HEK293T (cell line): ENCODE results near the gene LYSMD4.
"Not testable (repeated sequence)": the region's sequence is repeated elsewhere in the genome, so short reads cannot be mapped to it uniquely, and the experiment has no call there.

Experiments used
- CTCF ChIA-PET: fragments of 350-600 bp; formaldehyde crosslinking; extraction: SDS; loops from one replicate; lab custom pipeline; 2021; ENCODE audit warnings: antibody characterized with exemption, inconsistent platforms; lab: Yijun Ruan, JAX
- POLR2A ChIA-PET: fragments of 350-600 bp; formaldehyde crosslinking; extraction: SDS; loops from one replicate; lab custom pipeline; 2020; ENCODE audit warnings: antibody characterized with exemption, inconsistent platforms; lab: Yijun Ruan, JAX
- DNase-seq: peaks from one replicate; pipeline ENCODE4 v3.0.0; 2012; ENCODE audit warnings: mixed read lengths; ENCODE audit errors: extremely low spot score
- ARNT ChIP-seq: fragments of 450-650 bp; IDR thresholded peaks from 2 replicates; pipeline ENCODE4 v1.6.1; 2017; ENCODE audit warnings: mild to moderate bottlenecking
- BHLHE40 ChIP-seq: fragments of 450-650 bp; IDR thresholded peaks from 2 replicates; pipeline ENCODE4 v1.6.1; 2016; ENCODE audit warnings: mild to moderate bottlenecking, moderate library complexity, borderline replicate concordance
- CTBP1 ChIP-seq: fragments of 450-650 bp; IDR thresholded peaks from 2 replicates; pipeline ENCODE4 v1.6.1; 2016; ENCODE audit warnings: borderline replicate concordance
- ELF4 ChIP-seq: fragments of 450-650 bp; IDR thresholded peaks from 2 replicates; pipeline ENCODE4 v1.6.1; 2017; ENCODE audit warnings: antibody characterized with exemption
- FOXA1 ChIP-seq: fragments of 450-650 bp; IDR thresholded peaks from 2 replicates; pipeline ENCODE4 v1.6.1; 2016; ENCODE audit warnings: mild to moderate bottlenecking
- FOXK2 ChIP-seq: fragments of 450-650 bp; IDR thresholded peaks from 2 replicates; pipeline ENCODE4 v1.6.1; 2016; ENCODE audit warnings: mild to moderate bottlenecking
- FOXM1 ChIP-seq: fragments of 450-650 bp; IDR thresholded peaks from 2 replicates; pipeline ENCODE4 v1.6.1; 2017; ENCODE audit warnings: mild to moderate bottlenecking, borderline replicate concordance
- HDGF ChIP-seq: fragments of 450-650 bp; IDR thresholded peaks from 2 replicates; pipeline ENCODE4 v1.6.1; 2017; ENCODE audit warnings: antibody characterized with exemption, borderline replicate concordance
- L3MBTL2 ChIP-seq: fragments of 450-650 bp; conservative IDR thresholded peaks from 2 replicates; pipeline ENCODE4 v1.6.1; 2016; ENCODE audit warnings: mild to moderate bottlenecking
- LEF1 ChIP-seq: fragments of 450-650 bp; IDR thresholded peaks from 2 replicates; pipeline ENCODE4 v1.6.1; 2017; ENCODE audit warnings: mild to moderate bottlenecking, borderline replicate concordance
- NFRKB ChIP-seq: fragments of 450-650 bp; IDR thresholded peaks from 2 replicates; pipeline ENCODE4 v1.6.1; 2016; ENCODE audit warnings: mild to moderate bottlenecking, moderate library complexity
- PKNOX1 ChIP-seq: fragments of 450-650 bp; IDR thresholded peaks from 2 replicates; pipeline ENCODE4 v1.6.1; 2016
- SP1 ChIP-seq: fragments of 450-650 bp; IDR thresholded peaks from 2 replicates; pipeline ENCODE4 v1.6.1; 2017
- SUZ12 ChIP-seq: fragments of 450-650 bp; IDR thresholded peaks from 2 replicates; pipeline ENCODE4 v1.6.1; 2016; ENCODE audit warnings: mild to moderate bottlenecking
- TARDBP ChIP-seq: fragments of 450-650 bp; IDR thresholded peaks from 2 replicates; pipeline ENCODE4 v1.6.1; 2016
- ZNF384 ChIP-seq: fragments of 450-650 bp; IDR thresholded peaks from 2 replicates; pipeline ENCODE4 v1.6.1; 2016

LYSMD4 gene

GRCh38 chr15:99733268-99734039, at the start of gene LYSMD4:
TSS of gene LYSMD4 (minus strand) at chr15:99733437. CDS start at chr15:99731999, 1,438 bp downstream.
- TF ChIP-seq TARDBP = peak; percentile 47; the same call in 1 of the 2 replicates
- TF ChIP-seq L3MBTL2 = 0 out of 2 replicates have a peak, but pooled peaks have one; percentile 44
- TF ChIP-seq ARNT = no peak
- no peak for TF ChIP-seq FOXA1
- no peak for TF ChIP-seq NFRKB
- no peak for TF ChIP-seq SUZ12
- TF ChIP-seq HDGF = 0 out of 2 replicates have a peak, but pooled peaks have one; percentile 33
- TF ChIP-seq BHLHE40 = no peak
- TF ChIP-seq PKNOX1 = no peak
- POLR2A ChIA-PET = interaction anchor here (0.6 to 1.7 kb wide), 22 partner anchors 8 to 606 kb away, joined by 3 to 17 read pairs (median 4); partner anchors contain the start of gene LRRC28
- CTCF ChIA-PET = interaction anchor here (0.8 to 2.1 kb wide), 3 partner anchors 23 to 460 kb away, joined by 3 to 14 read pairs (median 12); no protein-coding TSS in a partner anchor
- DNase-seq = peak; percentile 100

- CTCF ChIA-PET, POLR2A ChIA-PET, DNase-seq: not testable (repeated sequence)
These were observed 48.8 kb upstream of the LYSMD4 start for GRCh38 chr15:99782029-99782428.

- ChIA-PET CTCF (no interaction called here), POLR2A (no interaction called here)
- DNase-seq = no peak
- TF ChIP-seq ZNF384 (no peak), FOXK2 (no peak), LEF1 (no peak), PKNOX1 (no peak), BHLHE40 (no peak), ELF4 (no peak), TARDBP (no peak)
These were observed 43.9 kb upstream of the LYSMD4 start for GRCh38 chr15:99777144-99777543.

GRCh38 chr15:99764522-99764921, 31.3 kb upstream of the LYSMD4 start:
- ChIA-PET CTCF (no interaction called here), POLR2A (no interaction called here)
- DNase-seq = no peak
- TF ChIP-seq ELF4 (no peak), ARNT (no peak), PKNOX1 (no peak), NFRKB (no peak), FOXM1 (no peak), FOXA1 (no peak), SP1 (no peak), HDGF (no peak), BHLHE40 (no peak), TARDBP (no peak), LEF1 (no peak), FOXK2 (no peak), ZNF384 (no peak), SUZ12 (no peak), CTBP1 (no peak), L3MBTL2 (no peak)

- TF ChIP-seq BHLHE40 = no peak
- no peak for TF ChIP-seq ARNT
- TF ChIP-seq SUZ12 = no peak
- TF ChIP-seq LEF1 = no peak
- TF ChIP-seq ZNF384 = no peak
- TF ChIP-seq SP1 = no peak
- TF ChIP-seq CTBP1 = no peak
- no peak for TF ChIP-seq TARDBP
- TF ChIP-seq NFRKB = no peak
- no peak for TF ChIP-seq PKNOX1
- no peak for TF ChIP-seq L3MBTL2
- TF ChIP-seq FOXA1 = no peak
- TF ChIP-seq FOXM1 = no peak
- no peak for TF ChIP-seq FOXK2
- POLR2A ChIA-PET = no interaction called here
- CTCF ChIA-PET = no interaction called here
- no peak for DNase-seq
These were observed 30.6 kb upstream of the LYSMD4 start for GRCh38 chr15:99763827-99764226.

GRCh38 chr15:99762288-99762687, 29.1 kb upstream of the LYSMD4 start:
- TF ChIP-seq CTBP1 = no peak
- no peak for TF ChIP-seq BHLHE40
- TF ChIP-seq SP1 = no peak
- no peak for TF ChIP-seq SUZ12
- no peak for TF ChIP-seq FOXM1
- TF ChIP-seq ARNT = no peak
- no peak for TF ChIP-seq HDGF
- TF ChIP-seq L3MBTL2 = no peak
- TF ChIP-seq ELF4 = no peak
- no peak for TF ChIP-seq TARDBP
- TF ChIP-seq PKNOX1 = no peak
- no peak for TF ChIP-seq LEF1
- no peak for TF ChIP-seq FOXK2
- no peak for TF ChIP-seq NFRKB
- ChIA-PET POLR2A (no interaction called here), CTCF (no interaction called here)
- no peak for DNase-seq
